HG02763 (cell line): ENCODE results near the gene PTOV1.

ENCODE experiments used
- ATAC-seq: cut with Tn5 transposase; IDR thresholded peaks from one replicate; pipeline ENCODE4 v1.9.1; 2021; ENCODE audit warnings: mild to moderate bottlenecking, moderate library complexity; ENCODE audit not compliant: unreplicated experiment

Gene PTOV1

GRCh38 chr19:49887665-49888509 is 36.9 kb downstream of the PTOV1 start:
- ATAC-seq, result no peak

DNA sequence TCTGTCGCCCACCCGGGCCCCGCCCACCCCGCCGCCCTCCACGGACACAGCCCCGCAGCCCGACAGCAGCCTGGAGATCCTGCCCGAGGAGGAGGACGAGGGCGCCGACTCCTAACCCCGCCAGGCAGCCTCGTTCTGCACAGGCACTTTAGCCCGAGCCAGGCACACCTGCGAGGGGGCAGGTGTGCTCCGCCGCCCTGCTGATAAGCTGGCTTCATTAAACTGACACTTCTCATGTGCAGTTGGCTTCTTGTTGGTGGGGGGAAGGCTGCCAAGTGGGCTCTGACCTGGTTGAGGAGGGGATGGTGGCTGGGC is 37.5 kb downstream of the PTOV1 start:
- ATAC-seq, result no peak

GRCh38 chr19:49889038-49889686 is 38.2 kb downstream of the PTOV1 start:
- no peak for ATAC-seq

DNA sequence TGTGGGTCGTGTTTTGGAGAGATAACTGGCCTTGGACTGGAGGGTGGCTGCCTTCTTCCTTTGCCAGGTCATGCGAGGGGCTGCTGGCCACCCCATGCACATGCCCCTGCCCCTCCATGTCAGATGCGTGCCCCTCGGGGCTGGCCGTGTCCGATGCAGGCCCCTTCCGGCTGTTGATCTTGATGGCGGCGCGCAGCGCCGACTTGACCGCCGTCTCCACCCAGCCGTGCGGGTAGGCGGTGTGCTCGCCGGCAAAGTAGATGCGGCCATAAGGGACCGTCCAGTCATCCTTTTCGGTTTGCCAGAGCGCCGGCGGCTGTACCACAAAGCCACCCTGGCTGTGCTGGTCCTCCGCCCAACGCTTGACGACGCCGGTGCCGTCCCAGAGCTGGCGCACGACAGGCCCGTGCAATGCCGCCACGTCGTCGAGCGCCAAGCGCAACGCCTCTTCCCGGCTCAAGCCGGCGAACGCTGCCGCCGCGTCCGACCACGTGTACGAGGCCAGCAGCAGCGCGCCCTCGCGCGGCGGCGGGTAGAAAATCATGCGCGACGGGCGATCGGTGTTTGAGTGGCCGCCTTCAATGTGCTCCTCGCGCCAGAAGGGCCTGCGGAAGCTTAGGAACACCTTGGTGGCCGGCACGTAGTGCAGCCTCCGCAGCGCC is 38.9 kb downstream of the PTOV1 start:
- ATAC-seq, result no peak

GRCh38 chr19:49890349-49891311 is 39.7 kb downstream of the PTOV1 start:
- ATAC-seq, result no peak

DNA sequence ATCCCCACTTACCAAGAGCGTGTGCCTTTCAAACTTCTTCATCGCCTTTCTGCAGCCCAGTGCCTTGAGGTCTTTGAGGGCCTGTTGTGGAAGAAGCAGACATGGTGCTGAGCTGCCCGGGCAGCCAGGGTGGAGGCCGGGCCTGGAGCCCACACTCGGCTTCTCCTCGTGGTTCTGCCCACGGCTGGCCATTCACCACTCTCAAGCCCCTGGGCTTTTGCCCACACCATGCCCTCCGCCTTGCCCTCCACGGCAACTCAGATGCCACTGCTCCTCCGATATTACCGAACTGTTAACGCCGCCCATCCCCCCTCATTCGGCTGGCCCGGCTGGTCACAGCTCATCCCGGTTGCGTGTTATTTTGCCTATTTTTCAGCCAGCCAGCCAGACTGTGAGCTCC is 40.4 kb downstream of the PTOV1 start:
- no peak for ATAC-seq

GRCh38 chr19:49892716-49893115 is 41.8 kb downstream of the PTOV1 start:
- ATAC-seq, result no peak

- no peak for ATAC-seq
Observed at GRCh38 chr19:49894011-49894664, 43.2 kb downstream of the PTOV1 start.

DNA sequence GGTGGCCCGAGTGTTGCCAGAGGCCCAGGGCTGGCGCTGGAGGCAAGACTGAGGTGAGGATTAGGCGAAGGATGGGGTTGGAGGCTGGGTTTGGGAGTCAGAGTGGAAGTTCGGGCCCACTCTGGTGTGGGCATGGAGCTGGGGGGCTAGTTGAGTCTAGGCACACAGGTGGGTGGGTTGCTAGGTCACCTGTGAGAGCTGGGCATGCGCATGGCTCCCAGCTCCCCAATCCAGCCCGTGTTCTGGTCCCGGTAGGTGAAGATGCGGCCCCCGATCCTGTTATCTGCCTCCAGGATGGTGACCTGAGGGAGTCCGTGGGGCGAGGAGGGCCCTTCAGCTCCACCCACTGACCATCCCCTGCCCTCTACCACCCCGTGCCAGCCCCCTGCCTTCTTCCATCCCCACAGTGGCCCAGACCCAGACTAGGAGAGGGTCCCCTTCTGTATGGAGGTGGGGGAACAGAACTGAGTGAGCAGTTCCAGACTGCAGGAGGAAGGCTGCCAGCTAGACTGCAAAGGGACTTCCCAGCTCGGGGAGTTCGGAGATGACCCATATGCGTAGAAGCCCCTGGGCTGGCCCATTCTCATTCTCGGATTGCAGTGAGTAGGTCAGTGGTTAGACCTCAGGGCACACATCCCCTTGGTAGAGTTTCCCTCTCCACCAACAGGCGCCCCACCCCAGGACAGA is 44.1 kb downstream of the PTOV1 start:
- ATAC-seq, result no peak

DNA sequence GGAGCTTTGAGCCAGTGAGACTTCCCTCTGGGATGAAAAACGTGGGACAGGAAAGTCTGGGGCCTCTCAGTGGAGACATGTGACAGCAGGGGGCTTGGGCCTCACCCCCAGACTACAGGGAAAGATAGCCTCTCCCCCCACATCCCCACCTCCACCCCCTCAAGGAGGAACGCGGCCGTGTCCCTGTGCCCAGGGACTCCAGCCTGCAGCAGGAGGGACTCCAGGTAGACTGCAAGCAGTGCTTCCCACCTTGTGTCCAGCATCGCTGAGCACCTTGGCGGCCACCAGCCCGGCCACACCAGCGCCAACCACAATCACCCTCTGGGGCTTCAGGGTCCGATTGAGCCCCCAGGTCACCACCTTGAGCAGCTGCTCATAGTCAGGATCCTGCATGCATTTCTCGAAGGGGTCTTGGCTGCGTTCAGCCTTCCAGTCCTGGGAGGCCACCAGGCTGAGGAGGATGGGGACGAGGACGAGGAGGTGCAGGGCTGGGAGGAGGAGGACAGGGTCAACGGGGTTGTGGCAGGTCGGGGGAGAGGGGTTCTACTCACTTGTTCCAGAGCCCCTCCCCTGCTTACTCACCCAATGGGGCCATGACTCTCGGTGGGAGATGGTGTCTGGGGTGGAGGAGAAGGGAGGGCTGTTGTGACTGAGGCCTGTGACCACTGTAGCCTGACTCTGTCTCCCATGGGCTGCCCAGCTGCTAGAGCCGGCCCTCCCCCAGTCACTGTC is 44.8 kb downstream of the PTOV1 start:
- no peak for ATAC-seq

- ATAC-seq, result peak; percentile 42
Observed at GRCh38 chr19:49896863-49897621, 46.1 kb downstream of the PTOV1 start, which contains the start of gene IL4I1. Gene IL4I1, minus strand, starts transcription at chr19:49896887. Its CDS starts 727 bp downstream, at chr19:49896160.

DNA sequence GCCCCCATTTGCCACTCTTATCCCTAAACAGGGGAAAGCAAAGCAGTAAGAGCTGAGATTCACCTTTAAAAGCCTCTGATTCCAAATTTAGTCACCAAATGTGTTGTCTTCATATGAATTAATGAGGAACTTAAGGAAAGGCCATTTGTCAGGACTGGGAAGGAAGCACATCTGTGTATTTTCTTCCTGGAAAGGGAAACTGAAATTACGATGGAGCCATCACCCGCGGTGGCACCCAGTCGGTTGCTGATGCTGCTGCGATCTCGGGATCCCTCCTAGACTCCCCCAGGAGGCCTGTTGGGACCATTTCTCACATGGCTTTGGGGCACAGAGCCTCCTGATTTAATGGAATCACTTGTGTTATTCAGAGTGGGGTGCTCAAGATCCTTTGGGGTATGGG is 53.2 kb downstream of the PTOV1 start:
- no peak for ATAC-seq

- no peak for ATAC-seq
Observed at GRCh38 chr19:49906879-49907564, 56.1 kb downstream of the PTOV1 start.

GRCh38 chr19:49907745-49908446 is 56.9 kb downstream of the PTOV1 start:
- ATAC-seq, result no peak

DNA sequence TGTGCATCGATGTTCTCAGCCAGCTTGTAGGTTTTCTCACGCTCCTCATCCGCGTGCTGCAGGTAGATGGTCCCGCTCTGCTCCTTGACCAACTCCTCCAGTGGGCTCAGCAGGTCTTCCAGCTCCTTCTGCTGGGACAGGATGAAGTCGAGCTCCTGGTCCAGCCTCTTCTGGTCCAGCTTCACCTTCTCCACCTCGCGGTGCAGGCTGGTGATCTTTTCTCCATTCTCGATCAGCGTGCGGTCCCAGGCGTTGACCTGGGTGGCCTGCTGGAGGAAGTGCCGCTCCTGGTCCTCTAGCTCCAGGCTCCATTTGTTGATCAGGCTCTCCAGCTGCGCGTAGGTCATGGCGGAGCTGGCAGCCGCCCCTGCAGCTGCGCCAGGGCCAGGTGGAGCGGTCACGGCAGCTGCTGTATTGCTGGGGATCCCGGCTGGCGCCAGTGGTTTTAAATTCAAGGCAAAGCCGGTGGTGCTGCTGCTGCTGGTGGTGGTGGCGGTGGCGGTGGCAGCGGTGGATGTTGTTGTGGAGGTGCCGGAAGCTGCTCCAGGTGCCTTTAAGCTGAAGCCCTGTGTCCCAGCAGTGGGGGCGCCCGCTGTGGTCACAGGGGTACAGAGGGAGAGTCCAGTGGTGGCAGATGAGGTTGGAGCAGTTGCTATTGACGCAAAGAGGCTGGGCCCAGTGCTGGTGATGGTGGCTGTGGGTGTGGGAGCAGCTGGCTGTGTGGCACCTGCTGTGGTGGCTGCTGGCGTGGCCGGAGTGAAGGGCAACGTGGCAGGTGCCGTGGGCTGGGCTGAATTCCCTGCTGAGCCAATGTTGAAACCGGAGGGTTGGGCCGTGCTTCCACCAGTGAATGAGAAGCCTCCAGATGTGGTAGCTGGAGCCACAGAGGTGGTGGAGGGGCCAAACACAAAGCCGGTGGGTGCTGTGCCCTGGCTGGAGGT is 57.8 kb downstream of the PTOV1 start:
- no peak for ATAC-seq

- no peak for ATAC-seq
Observed at GRCh38 chr19:49910179-49910578, 59.2 kb downstream of the PTOV1 start.
